ENCODE data around the gene E2F8. TPM values are rescaled to one million over a fixed set of nuclear protein-coding genes. Genes with fewer than 3 reads are reported as not detected.

The E2F8 gene
- total RNA-seq, 4 donors from 2014 or later, result 0.64 to 1.2 (median 1.2) TPM; not detected in 1

DNA sequence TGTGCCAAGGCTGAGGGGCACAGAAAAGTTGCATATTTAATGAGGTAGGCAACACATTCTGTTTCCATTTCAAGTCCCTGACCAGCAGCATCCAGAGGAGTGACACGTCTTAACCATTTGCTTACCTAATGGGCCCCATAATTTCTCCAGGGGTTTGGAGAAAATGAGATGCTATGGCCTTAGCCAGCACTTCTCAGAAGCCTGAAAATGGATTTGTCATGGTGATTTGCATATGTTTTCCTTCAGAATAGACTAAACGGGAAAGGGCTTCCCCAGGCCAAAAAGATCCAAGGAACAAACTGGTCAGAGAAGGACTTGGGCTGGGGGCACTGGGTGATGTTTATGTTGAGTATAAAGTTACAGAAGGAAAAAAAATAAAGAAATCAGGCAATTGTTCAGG, 55.7 kb downstream of the E2F8 start:
- in situ Hi-C loops (cut with MboI; ENCODE audit: low pct_ligation_motif_present in 1 of 4, low pct_unique_long_range_greater_than_20kb in 1 of 4, low sequenced_read_pairs in 3 of 4), result no loop called here
- no peaks in the 10 kb centered on the region for H3K9me3 ChIP-seq
- no peaks in the 10 kb centered on the region for H3K27me3 ChIP-seq
- no peak overlapping the region for H3K27ac ChIP-seq
- H3K4me3 ChIP-seq, result no peak overlapping the region
- intact Hi-C loops (cut with DNase I; ENCODE audit: low total_unique reads), result no loop called here
- H3K4me1 ChIP-seq, result no peaks in the 10 kb centered on the region
- 76 to 79% methylated on average over 1 to 2 of the region's 2 CpGs for WGBS, 2 donors (ENCODE audit: low coverage in 1 of 2)
- no peaks in the 10 kb centered on the region for H3K36me3 ChIP-seq
- no peak for DNase-seq
- no peak for TF ChIP-seq POLR2AphosphoS5 (IDR thresholded peaks at IDR 0.05)
- TF ChIP-seq POLR2A (IDR thresholded peaks at IDR 0.05), result no peak
- TF ChIP-seq, protein P1, sequence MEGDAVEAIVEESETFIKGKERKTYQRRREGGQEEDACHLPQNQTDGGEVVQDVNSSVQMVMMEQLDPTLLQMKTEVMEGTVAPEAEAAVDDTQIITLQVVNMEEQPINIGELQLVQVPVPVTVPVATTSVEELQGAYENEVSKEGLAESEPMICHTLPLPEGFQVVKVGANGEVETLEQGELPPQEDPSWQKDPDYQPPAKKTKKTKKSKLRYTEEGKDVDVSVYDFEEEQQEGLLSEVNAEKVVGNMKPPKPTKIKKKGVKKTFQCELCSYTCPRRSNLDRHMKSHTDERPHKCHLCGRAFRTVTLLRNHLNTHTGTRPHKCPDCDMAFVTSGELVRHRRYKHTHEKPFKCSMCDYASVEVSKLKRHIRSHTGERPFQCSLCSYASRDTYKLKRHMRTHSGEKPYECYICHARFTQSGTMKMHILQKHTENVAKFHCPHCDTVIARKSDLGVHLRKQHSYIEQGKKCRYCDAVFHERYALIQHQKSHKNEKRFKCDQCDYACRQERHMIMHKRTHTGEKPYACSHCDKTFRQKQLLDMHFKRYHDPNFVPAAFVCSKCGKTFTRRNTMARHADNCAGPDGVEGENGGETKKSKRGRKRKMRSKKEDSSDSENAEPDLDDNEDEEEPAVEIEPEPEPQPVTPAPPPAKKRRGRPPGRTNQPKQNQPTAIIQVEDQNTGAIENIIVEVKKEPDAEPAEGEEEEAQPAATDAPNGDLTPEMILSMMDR (IDR thresholded peaks at IDR 0.05), result no peak

DNA sequence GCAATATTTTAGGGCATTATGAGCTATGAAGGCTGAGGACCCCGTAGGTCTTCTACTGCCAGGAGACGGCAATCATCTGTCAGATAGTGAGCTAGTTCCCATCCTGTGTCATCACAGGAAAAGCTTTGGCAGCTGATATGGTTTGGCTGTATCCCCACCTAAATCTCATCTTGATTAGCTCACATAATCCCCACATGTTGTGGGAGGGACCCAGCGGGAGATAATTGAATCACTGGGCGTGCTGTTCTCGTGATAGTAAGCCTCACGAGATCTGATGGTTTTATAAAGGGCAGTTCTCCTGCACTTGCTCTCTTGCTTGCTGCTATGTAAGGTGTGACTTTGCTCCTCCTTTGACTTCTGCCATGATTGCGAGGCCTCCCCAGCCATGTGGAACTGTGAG, 57.1 kb downstream of the E2F8 start:
- H3K27me3 ChIP-seq, result no peaks in the 10 kb centered on the region
- no peak overlapping the region for H3K27ac ChIP-seq
- no peaks in the 10 kb centered on the region for H3K9me3 ChIP-seq
- no peaks in the 10 kb centered on the region for H3K36me3 ChIP-seq
- intact Hi-C loops (cut with DNase I; ENCODE audit: low total_unique reads), result no loop called here
- no peaks in the 10 kb centered on the region for H3K4me1 ChIP-seq
- no peak for DNase-seq
- no peak overlapping the region for H3K4me3 ChIP-seq
- WGBS, 2 donors (ENCODE audit: low coverage in 1 of 2), result 77 to 91% methylated on average over 2 to 7 of the region's 7 CpGs
- TF ChIP-seq EP300 (IDR thresholded peaks at IDR 0.05; ENCODE audit: low read depth) (no peak), POLR2AphosphoS5 (IDR thresholded peaks at IDR 0.05) (no peak), POLR2A (IDR thresholded peaks at IDR 0.05) (no peak)
- TF ChIP-seq, protein P1 (IDR thresholded peaks at IDR 0.05), result no peak
- in situ Hi-C loops (cut with MboI; ENCODE audit: low pct_ligation_motif_present in 1 of 4, low pct_unique_long_range_greater_than_20kb in 1 of 4, low sequenced_read_pairs in 3 of 4), result no loop called here

DNA sequence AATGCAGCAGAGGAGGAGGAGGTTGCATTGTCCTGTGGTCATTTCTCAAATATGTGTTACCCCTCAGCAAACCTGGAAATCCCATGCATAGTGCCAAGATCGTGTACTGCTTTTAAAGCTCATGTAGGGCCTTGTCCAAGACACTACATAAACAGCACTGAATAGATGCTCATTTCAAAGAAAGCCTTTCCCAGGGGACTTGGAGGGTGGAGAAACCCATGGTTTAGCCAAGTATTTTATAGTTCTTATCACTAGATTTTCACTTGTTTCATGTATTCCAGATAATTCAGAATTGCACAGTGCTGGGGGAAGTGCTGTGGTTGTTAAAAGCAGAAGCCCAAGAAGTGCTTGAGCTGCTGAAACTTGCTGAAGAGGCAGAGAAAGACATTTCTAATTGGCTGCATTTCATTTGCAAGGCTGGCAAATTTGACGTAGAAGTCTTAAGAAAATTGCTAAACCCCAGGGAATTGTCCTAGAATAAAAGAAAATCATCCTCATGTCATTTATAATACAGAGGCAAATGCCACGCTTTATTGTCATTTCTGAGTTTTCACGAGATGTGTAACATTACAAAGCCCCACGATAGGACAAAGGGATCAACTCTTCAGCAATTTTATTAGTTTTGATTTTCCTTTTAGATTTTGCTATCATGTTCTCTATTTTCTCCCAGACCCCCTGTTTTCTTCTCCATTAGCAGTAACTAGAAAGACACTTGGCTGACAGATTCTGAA, 59.0 kb downstream of the E2F8 start:
- TF ChIP-seq, protein P1 (IDR thresholded peaks at IDR 0.05), result no peak
- TF ChIP-seq POLR2AphosphoS5 (IDR thresholded peaks at IDR 0.05) (no peak), POLR2A (IDR thresholded peaks at IDR 0.05) (no peak), EP300 (IDR thresholded peaks at IDR 0.05; ENCODE audit: low read depth) (no peak)
- H3K27me3 ChIP-seq, result no peaks in the 10 kb centered on the region
- peaks cover 0 to 7% (median 0%) of the 10 kb centered on the region in 4 donors for H3K36me3 ChIP-seq
- 79 to 80% methylated on average over 4 to 5 of the region's 5 CpGs for WGBS, 2 donors (ENCODE audit: low coverage in 1 of 2)
- in situ Hi-C loops (cut with MboI; ENCODE audit: low pct_ligation_motif_present in 1 of 4, low pct_unique_long_range_greater_than_20kb in 1 of 4, low sequenced_read_pairs in 3 of 4), result no loop called here
- no peak overlapping the region for H3K4me3 ChIP-seq
- intact Hi-C loops (cut with DNase I; ENCODE audit: low total_unique reads), result no loop called here
- H3K27ac ChIP-seq, result no peak overlapping the region
- DNase-seq, result no peak
- H3K4me1 ChIP-seq, result no peaks in the 10 kb centered on the region
- H3K9me3 ChIP-seq, result no peaks in the 10 kb centered on the region

DNA sequence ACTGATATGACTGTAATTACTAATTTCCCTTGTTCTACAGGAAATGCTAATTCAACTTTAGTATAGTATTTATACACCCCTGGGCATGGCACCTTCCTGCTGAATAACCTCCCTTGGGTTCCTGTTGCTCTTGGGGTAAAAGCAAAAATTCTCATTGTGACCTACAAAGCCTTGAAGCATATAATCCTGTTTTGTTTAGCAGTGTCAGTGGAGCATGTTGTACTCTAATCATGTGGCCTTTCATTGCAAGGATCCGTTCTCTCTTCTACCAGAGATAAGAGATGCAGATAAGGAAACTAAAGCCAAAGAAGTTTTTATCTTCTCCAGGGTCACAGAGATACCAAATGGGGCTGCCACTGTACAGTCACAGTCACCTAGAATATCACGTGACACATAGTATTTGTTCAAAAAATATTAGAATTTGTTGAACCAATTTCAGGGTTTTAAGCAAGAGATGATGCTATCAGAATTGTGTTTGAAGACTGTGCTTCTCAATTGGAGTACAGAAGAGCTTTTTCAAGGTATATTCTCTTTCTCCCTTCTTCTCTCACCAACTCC, 64.0 kb downstream of the E2F8 start:
- no peak for DNase-seq
- Histone ChIP-seq H3K4me3 (no peak overlapping the region), H3K9me3 (no peaks in the 10 kb centered on the region), H3K27ac (no peak overlapping the region), H3K36me3 (peaks cover 0 to 43% (median 5%) of the 10 kb centered on the region in 4 donors), H3K27me3 (no peaks in the 10 kb centered on the region), H3K4me1 (no peaks in the 10 kb centered on the region)
- in situ Hi-C loops (cut with MboI; ENCODE audit: low pct_ligation_motif_present in 1 of 4, low pct_unique_long_range_greater_than_20kb in 1 of 4, low sequenced_read_pairs in 3 of 4), result no loop called here
- TF ChIP-seq EP300 (IDR thresholded peaks at IDR 0.05; ENCODE audit: low read depth) (no peak), POLR2AphosphoS5 (IDR thresholded peaks at IDR 0.05) (no peak)
- TF ChIP-seq, protein P1 (IDR thresholded peaks at IDR 0.05), result no peak
- 70 to 79% methylated on average over 2 of the region's 2 CpGs for WGBS, 2 donors (ENCODE audit: low coverage in 1 of 2)
- intact Hi-C loops (cut with DNase I; ENCODE audit: low total_unique reads), result no loop called here

Other genes with a start within 250 kb of the E2F8 start
- gene MRGPRX2, start 180.2 kb downstream of the E2F8 start, total RNA-seq, result not detected
- 10 to 100 TPM; 16.1 to 33.3 (median 28.3) TPM for gene ZDHHC13, start 123.8 kb downstream of the E2F8 start, total RNA-seq
- not detected for gene CSRP3, start 39.0 kb downstream of the E2F8 start, total RNA-seq